GM19238 (cell line): ENCODE measurements around the gene GAK.

Experiments
- DNase-seq: peaks from one replicate; pipeline ENCODE4 v3.0.0; 2011; ENCODE audit warnings: low spot score; ENCODE audit not compliant: insufficient read length

GAK gene

GRCh38 chr4:890036-890695 is 42.0 kb downstream of the GAK start:
- DNase-seq: no peak

GRCh38 chr4:889516-889915 is 42.6 kb downstream of the GAK start:
- no peak for DNase-seq

- no peak for DNase-seq
Measured at GRCh38 chr4:888029-888428, 44.1 kb downstream of the GAK start.

DNA sequence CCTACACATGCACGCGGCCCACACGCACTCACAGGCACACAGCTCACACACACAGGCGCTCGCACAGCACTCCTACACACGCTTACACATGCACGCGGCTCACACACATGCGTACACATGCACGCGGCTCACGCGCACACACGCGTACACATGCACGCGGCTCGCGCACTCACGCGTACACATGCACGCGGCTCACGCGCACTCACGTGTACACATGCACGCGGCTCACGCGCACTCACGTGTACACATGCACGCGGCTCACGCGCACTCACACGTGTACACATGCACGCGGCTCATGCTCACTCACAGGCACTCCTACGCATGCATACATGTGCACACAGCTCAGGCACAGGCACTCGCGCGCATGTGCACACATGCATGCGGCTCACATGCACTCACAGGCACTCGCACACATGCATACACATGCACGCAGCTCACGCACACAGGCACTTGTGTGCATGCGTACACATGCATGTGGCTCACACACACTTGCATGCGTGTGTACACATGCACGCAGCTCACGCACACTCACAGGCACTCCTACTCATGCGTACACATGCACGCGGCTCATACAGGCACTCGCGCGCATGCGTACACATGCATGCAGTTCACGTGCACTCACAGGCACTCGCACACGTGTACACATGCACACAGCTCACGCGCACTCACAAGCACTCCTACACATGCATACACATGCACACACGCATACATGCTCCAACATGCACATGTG is 44.9 kb downstream of the GAK start:
- DNase-seq: no peak

GRCh38 chr4:886244-886643 is 45.9 kb downstream of the GAK start:
- DNase-seq: no peak

DNA sequence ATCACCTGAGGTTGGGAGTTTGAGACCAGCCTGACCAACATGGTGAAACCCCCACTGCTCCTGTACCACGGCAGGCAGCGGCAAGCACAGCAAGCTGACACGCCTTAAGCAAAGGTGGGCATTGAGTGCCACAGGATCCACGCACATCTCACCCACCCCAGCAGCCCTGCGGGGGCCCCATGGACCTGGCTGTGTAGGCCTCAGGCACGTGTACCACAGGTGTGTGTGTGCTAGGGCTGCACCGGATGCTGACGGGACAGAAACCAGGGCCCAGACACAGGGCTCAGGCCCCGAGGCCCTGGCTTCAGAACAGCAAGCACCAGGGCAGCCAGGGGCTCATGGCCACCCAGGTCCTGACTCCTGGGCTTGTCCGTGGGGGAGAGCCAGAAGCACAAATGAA is 46.8 kb downstream of the GAK start:
- DNase-seq: no peak

DNA sequence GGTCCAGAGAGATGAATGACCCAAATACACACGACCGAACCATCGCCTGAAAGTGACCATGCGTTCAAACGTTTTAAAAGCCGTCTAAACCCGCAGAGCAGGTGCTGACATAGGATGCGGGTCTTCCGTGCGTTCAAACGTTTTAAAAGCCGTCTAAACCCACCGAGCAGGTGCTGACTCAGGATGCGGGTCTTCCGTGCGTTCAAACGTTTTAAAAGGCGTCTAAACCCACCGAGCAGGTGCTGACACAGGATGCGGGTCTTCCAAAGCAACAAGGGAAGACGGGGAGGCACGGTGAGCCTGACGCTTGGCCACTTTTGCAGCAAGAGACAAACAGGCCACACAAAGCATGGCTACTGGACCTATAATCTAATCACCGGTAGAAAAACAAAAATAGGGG is 47.2 kb downstream of the GAK start:
- no peak for DNase-seq

- no peak for DNase-seq
Measured at GRCh38 chr4:884259-884658, 47.9 kb downstream of the GAK start.

- no peak for DNase-seq
Measured at GRCh38 chr4:883377-884095, 48.6 kb downstream of the GAK start.

DNA sequence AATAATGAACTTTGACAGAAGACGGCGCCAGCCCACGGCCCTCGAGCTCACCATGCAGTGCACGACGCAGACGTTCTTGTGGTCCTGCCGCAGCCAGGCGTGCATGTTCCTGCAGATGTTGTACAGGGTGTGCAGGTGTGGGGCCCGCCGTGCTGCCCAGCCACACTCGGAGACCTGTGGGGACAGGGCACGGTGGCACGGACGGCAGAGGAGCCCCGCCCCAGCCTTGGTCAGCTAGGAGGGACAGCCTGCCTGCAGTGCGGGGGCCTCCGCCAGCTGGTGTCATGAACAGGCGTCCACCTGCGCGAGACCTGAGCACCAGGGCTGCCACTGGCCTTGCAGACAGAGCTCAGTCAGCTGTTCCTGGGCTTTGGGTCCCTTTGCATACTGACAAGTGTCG is 49.5 kb downstream of the GAK start:
- no peak for DNase-seq

- DNase-seq: no peak
Measured at GRCh38 chr4:881709-882108, 50.4 kb downstream of the GAK start.

DNA sequence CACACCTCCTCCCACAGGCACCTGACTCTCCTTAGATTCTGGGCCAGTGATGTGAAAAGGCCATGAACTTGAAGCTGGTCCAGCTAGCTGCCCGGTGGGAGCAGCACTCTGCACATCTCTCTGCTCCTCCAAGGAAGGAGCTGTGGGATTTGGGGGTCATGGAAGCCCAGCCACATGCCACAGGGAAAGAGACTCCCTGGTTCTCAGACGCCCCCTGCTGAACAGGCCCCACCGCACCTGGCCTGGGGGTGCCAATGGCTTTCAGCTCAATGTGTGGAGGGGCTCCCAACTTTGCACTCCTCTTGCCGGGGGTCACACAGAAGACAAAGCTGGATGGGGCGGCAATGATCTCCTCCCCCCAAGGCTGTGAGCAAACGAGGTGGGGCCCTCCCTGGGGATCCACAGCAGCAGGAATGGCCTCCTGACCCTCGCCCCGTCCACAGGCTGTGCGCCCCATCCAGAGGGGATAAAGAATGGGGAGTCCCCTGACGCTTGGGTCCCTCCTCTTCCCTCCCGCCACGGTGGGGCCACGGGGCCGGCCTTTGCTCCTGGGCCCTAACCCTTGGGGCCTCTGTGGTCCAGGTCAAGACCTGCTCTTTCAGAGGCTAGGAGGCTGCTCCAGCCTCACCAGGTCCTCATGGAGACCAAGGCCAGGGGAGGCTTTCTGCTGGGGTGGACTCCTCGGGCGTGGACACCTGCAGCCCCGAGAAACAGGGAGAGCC is 51.3 kb downstream of the GAK start:
- no peak for DNase-seq

GRCh38 chr4:879729-880077 is 52.4 kb downstream of the GAK start:
- DNase-seq: no peak

GRCh38 chr4:878796-879728 is 53.1 kb downstream of the GAK start:
- no peak for DNase-seq

GRCh38 chr4:877502-877901 is 54.6 kb downstream of the GAK start:
- no peak for DNase-seq

DNA sequence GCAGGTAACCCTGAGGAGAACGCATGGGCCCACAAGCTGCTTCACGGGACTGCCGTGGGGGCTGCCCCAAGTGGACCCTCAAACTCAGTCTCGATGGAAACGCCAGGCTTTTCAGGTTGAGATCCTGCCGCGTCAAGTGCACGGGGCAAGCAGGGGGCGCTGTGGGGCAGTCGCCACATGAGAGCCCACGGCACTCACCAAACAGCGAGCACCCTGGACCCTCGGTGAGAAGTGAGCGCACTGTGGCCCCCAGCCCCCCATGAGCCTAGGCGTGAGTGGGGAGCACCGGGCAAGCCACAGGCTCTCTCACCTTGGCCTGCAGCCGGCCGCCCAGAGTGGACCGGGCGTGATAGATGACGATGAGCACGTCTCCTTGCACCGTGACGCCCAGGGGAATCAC is 55.3 kb downstream of the GAK start:
- no peak for DNase-seq

GRCh38 chr4:875818-876423 is 56.2 kb downstream of the GAK start:
- DNase-seq: no peak

- no peak for DNase-seq
Measured at GRCh38 chr4:874971-875817, 56.9 kb downstream of the GAK start.

- DNase-seq: no peak
Measured at GRCh38 chr4:874056-874455, 58.1 kb downstream of the GAK start.
